ENCODE measurements around the gene ARNT2. TPM values are rescaled to one million over a fixed set of nuclear protein-coding genes. Genes with fewer than 3 reads are reported as not detected.

Gene ARNT2
- polyA plus RNA-seq, 5 donors = 28.8 to 43.6 (median 33.8) TPM

- no peak for DNase-seq
These were observed 37.5 kb downstream of the ARNT2 start for GRCh38 chr15:80441714-80442113.

GRCh38 chr15:80442728-80443403, 38.7 kb downstream of the ARNT2 start:
- no peak for DNase-seq

GRCh38 chr15:80444680-80445251, 40.6 kb downstream of the ARNT2 start:
- DNase-seq = no peak

- no peak for DNase-seq
These were observed 41.3 kb downstream of the ARNT2 start for GRCh38 chr15:80445300-80446041.

GRCh38 chr15:80447077-80447476, 42.9 kb downstream of the ARNT2 start:
- DNase-seq = no peak

- no peak for DNase-seq
These were observed 45.6 kb downstream of the ARNT2 start for GRCh38 chr15:80449825-80450224.

GRCh38 chr15:80450811-80451321, 46.7 kb downstream of the ARNT2 start:
- no peak for DNase-seq

GRCh38 chr15:80452166-80452565, 48.0 kb downstream of the ARNT2 start:
- no peak for DNase-seq

- DNase-seq = no peak
These were observed 51.0 kb downstream of the ARNT2 start for GRCh38 chr15:80455051-80455648.

- DNase-seq = peak; percentile 56 to 71
These were observed 51.7 kb downstream of the ARNT2 start for GRCh38 chr15:80455668-80456442.

GRCh38 chr15:80456517-80457492, 52.6 kb downstream of the ARNT2 start:
- no peak for DNase-seq

GRCh38 chr15:80457896-80458295, 53.7 kb downstream of the ARNT2 start:
- DNase-seq = no peak

GRCh38 chr15:80458580-80458979, 54.4 kb downstream of the ARNT2 start:
- no peak for DNase-seq

GRCh38 chr15:80459380-80459779, 55.2 kb downstream of the ARNT2 start:
- DNase-seq = no peak

- DNase-seq = no peak
These were observed 55.6 kb downstream of the ARNT2 start for GRCh38 chr15:80459818-80460217.

- no peak for DNase-seq
These were observed 57.3 kb downstream of the ARNT2 start for GRCh38 chr15:80461356-80462095.

GRCh38 chr15:80462111-80462510, 57.9 kb downstream of the ARNT2 start:
- no peak for DNase-seq

- DNase-seq = no peak
These were observed 58.8 kb downstream of the ARNT2 start for GRCh38 chr15:80462836-80463512.

Measured in right lung (tissue), 5 donors.